ENCODE data around the gene UBAC1.

DNA sequence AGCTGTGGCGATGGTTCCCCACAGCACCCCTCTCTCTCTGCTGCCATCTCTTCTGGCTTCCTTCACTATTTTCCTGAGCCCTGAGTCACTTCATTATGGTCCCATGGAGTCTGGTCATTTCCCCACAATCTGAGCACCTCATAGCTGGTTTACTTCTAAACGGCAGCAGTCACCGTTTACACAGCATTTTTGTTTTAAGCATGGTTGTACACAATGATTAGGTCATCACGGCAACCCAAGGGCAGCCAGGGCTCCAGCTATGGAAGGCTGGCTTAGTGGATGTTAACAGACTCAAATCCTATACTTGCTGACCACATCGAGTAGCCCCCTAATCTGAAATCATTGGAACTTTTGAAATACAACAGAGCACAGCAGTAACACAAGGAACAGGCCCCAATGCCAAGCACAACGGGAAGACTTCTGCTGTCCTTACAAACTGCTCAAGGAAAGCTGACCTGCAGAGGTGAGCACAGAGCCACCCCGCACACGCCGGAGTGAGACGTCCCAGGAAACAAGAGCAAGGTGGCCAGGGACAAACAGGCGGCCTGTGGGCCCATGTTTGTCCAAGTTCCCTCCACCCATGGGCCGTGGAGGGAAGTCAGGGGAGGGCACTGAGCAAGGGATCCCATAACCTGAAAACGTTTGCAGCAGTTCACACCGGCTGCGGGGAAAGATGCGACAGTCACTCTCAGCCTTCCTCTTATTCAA is 76.7 kb downstream of the UBAC1 start:
- TF ChIP-seq, protein P1, sequence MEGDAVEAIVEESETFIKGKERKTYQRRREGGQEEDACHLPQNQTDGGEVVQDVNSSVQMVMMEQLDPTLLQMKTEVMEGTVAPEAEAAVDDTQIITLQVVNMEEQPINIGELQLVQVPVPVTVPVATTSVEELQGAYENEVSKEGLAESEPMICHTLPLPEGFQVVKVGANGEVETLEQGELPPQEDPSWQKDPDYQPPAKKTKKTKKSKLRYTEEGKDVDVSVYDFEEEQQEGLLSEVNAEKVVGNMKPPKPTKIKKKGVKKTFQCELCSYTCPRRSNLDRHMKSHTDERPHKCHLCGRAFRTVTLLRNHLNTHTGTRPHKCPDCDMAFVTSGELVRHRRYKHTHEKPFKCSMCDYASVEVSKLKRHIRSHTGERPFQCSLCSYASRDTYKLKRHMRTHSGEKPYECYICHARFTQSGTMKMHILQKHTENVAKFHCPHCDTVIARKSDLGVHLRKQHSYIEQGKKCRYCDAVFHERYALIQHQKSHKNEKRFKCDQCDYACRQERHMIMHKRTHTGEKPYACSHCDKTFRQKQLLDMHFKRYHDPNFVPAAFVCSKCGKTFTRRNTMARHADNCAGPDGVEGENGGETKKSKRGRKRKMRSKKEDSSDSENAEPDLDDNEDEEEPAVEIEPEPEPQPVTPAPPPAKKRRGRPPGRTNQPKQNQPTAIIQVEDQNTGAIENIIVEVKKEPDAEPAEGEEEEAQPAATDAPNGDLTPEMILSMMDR (IDR thresholded peaks at IDR 0.05): no peak
- no peak for TF ChIP-seq POLR2A (IDR thresholded peaks at IDR 0.05)
